ENCODE measurements around the gene SMYD3.

Gene SMYD3

DNA sequence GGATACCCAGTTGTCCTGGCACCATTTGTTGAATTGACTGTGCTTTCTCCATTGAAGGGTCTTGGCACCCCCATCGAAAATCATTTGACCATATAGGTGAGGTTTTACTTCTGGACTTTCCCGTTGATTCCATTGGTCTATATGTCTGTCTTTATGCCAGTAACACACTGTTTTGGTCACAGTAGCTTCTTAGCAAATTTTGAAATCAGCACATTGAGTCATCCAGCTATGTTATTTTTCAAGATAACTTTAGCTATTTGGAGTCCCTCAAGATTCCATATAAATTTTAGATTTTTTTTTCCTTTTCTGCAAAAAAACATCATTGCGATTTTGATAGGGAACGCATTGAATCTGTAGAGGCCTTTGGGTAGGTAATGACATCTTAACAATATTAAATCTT is 235.6 kb downstream of the SMYD3 start:
- DNase-seq (ENCODE audit: low read depth): no peak

DNA sequence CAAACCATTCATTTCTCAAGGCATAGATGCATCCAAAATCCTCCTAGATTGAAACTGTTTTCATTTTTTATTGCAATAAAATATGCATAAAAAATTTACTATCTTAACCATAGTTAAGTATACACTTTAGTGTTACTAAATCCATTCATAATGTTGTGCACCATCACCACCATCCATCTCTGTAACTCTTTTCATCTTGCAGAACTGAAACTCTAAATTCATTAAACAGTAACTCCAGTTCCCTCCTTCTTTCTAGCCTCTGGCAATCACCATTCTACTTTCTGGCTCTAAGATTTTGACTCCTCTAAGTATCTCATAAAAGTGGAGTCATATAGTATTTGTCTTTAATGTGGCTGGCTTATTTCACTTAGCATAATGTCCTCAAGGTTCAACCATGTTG is 236.8 kb downstream of the SMYD3 start:
- no peak for DNase-seq (ENCODE audit: low read depth)

DNA sequence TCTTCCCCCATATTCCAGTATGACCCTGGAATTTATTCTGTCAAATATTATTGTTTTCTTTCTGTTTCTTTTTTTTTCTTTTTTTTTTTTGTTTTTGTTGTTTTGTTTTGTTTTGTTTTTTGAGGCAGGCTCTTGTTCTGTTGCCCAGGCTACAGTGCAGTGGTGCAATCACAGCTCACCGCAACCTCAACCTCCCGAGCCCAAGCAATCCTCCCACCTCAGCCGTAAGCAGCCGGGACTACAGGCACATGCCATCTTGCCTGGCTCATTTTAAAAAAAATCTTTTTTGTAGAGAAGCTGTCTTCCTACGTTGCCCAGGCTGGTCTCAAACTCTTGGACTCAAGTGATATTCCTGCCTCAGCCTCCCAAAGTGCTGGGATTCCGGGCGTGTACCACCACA is 237.6 kb downstream of the SMYD3 start:
- no peak for DNase-seq (ENCODE audit: low read depth)

DNA sequence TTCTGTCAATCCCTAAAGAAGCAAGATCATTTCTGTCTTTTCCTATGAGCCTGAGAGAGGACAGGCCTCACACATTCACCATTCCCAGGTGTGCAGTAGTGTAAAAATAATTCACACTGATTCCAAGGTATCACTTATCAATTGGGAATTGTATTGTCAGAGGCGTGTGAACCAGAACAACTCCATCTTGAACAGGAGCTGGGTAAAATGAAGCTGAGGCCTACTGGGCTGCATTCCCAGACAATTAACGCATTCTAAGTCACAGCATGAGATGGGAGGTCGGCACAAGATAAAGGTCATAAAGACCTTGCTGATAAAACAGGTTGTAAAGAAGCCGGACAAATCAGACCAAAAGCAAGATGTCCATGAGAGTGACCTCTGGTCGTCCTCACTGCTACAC is 239.2 kb downstream of the SMYD3 start:
- no peak for DNase-seq (ENCODE audit: low read depth)

DNA sequence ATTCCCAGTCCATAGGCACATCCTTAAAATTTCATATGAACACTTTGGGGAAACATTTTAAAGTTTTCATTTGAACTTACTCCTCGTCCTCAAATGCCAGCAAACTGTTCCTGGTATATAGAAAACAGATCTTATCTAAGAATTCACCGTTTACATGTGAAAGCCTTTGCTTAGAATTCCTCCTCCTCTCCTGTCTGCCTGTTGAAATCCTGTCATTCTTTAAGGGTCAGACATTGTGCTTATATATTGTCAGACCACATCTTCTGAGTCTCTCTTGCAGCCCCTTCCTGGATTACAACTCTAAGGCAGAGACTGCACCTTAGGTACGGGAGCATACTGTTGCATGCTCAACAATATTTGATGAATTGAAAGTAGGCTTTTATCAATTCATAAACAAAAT is 239.7 kb downstream of the SMYD3 start:
- no peak for DNase-seq (ENCODE audit: low read depth)

DNA sequence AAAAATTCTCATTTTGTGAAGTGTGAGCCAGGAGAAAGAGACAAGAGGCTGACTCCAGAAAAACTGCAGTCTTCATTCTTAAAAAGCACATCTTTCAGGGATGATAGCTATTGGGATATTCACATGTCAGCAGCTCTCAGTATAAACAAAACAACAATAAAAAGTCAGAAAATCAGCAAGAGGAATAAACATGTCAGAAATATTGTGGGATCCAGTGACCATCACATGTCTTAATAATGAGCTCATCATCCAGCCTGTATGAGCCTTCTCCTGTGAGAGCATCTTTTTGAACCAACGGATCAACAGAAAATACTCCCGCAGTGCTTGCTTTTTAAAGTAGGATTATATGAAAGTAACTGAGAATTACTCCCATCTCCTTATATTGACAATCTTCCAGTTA is 241.6 kb downstream of the SMYD3 start:
- no peak for DNase-seq (ENCODE audit: low read depth)

DNA sequence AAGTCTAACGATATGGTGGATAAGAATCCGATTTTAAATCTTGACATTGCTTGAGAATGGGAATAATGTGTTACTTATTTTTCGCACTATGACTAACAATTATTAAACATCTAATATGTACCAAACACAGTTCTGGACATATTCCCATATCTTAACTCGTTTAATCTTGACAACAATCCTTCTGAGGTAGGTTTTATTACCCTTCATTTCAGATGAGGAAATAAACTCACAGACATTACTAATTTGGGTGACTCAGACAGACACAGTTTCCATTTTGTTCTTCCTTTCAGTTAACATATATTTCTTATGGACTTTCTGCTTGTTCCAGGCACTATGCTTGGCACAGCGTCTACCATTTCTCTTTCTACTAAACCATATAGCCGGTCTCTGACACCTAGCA is 244.8 kb downstream of the SMYD3 start:
- DNase-seq (ENCODE audit: low read depth): no peak

DNA sequence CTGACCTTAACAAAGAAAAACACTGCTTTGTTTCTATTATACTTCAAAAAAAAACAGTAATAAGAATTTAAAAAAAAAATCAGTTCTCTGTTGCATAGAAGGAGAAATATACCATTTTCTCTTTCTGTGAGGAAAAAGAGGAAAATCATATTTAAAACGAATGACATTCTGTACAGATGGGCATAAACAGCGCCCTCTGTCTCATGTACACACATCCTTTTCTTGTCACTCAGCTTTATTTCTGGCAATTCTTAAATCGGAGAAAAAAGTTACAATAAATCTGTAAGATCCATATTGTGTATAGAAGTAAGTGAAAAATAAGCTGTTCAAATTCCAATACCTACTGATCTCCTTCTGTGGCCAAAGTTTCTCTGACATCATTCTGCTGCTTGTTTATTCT is 245.4 kb downstream of the SMYD3 start:
- no peak for DNase-seq (ENCODE audit: low read depth)

DNA sequence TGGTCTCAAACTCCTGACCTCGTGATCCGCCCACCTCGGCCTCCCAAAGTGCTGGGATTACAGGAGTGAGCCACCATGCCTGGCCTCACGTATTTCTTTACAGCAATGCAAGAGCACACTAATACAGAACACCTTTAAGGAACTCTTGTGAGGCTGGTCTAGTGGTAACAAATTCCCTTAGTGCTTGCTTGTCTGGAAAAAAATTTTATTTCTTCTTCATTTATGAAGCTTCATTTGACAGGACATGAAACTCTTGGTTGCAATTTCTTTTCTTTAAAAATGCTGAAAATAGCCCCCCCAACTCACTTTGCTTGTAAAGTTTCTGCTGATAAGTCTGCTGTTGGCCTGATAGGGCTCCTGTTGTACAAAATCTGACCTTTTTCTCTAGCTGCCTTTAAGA is 248.8 kb downstream of the SMYD3 start:
- DNase-seq (ENCODE audit: low read depth): no peak

DNA sequence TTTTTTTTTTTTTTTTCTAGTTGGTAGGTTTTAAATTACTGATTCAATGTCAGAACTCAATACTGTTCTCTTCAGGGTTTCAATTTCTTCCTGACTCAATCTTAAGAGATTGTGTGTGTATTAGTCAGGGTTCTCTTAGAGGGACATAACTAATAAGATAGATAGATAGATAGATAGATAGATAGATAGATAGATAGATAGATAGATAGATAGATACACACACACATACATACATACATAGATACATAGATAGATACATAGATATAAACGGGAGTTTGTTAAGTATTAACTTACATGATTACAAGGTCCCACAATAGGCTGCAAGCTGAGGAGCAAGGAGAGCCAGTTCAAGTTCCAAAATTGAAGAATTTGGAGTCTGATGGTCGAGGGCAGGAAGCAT is 251.3 kb downstream of the SMYD3 start:
- no peak for DNase-seq (ENCODE audit: low read depth)

DNA sequence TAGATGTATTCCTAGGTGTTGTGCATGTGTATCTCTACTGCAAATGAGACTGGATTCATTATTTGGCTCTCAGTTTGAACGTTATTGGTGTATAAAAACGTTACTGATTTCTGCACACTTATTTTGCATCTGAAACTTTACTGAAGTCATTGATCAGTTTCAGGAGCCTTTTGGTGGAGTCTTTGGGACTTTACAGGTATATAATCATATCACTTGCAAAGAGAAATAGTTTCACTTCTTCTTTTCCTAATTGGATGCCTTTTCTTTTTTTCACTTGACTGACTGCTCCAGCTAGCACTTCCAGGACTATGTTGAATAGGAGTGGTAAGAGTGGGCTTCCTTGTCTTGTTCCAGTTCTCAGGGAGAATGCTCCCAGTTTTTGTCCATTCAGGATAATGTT is 252.2 kb downstream of the SMYD3 start:
- no peak for DNase-seq (ENCODE audit: low read depth)

DNA sequence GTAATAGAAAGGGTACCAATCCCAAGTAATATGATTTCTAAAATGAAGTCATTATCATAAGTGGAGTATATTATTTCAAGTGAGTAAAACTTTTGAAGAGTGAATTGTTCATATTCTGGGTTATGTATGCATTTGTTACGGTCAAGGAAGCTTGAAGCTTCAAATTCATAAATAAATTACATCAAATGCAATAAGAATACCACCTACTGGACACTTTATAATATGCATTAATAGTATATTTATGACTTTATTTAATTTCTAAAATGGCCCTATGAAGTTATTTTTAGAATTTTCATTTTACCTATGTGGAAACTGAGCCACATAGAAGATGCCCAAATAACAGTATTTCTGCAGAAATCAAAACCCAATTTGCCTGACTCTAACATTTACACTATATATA is 260.6 kb downstream of the SMYD3 start:
- DNase-seq (ENCODE audit: low read depth): no peak

DNA sequence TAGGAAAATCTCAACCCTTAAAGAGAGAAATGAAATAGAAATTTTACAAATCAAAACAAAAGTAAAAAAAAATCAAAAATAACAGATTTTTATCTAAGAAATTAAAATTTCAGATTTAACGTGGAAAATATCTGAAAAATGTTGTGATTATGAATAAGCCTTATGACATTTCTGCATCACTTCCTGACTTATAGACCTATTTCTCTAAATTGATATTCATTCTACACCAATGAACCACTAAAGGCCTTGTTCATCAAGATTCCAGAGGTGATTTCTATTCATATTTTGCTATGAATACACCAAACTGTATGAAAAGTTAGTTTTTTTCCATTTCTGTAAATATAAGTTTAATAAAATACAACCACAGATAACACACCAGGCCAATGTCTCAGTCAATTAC is 261.5 kb downstream of the SMYD3 start:
- DNase-seq (ENCODE audit: low read depth): no peak

DNA sequence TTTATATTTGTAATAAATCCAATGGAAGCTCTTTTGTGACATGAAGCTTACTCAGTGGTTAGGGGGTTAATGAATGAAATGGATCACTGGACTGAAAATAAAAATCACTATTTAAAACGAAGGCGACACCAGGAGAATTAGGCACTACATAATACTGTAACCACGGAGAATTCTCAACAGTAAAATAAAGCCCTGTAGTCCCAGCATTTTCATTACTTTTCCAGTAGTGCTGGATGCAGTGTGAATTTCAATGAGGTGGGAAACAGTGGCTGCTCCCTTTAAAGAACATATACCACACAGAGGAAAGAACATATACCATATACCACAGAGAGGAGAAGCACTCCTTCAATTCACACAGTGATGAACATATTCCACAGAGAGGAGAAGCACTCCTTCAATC is 275.0 kb downstream of the SMYD3 start:
- no peak for DNase-seq (ENCODE audit: low read depth)

DNA sequence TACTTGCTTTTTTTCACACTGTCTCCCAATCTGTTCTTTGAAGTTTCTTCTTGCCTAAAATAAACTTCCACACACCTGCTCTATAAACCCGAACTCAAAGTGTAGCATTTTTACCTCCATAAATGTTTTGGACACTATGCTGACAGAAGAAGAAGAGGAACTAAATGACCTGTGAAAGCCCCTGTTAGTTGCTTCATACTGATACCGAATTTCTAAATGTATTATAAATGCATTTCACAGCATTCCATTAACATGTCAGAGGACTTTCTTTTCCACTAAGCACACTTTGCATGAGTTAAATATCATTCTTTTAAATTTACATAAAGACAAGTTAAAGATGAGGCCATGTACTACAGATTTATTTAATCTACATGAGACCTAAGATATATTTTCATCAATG is 281.0 kb downstream of the SMYD3 start:
- DNase-seq (ENCODE audit: low read depth): no peak

DNA sequence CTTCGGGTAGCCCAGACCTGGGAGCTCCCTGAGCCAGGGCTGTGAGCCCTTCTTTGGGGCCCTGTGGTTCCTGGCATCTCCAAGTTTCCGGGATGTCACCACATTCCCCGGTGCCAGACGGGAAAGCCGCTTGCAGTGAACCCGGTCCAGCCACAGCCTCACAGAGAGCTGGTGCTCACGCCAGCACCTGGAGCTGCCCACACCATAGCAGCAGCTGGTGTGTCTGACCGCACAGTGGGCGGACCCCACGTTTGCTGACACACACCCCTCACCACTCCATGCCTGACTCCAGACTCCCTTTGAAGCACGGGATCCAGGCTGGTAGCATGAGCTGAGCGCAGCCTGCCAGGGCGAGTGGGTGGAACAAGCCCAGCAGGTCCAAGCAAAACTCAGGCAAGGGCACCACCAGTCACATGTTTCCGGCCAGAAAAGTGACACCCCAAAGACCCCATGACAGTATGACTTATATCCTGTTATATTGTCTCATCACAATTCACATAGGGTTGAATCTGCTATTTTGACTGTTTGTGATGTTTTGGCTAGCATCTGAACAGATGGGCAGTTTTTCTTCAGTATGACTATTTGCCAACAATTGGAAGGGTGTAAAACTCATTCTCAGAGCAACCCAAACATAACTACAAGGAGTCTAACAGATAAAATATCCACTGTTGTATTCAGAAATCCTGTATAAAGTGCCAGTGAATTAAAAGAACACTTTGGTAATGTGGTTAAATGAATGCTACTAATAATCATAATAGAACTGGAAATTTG is 285.4 kb downstream of the SMYD3 start:
- DNase-seq (ENCODE audit: low read depth): no peak

DNA sequence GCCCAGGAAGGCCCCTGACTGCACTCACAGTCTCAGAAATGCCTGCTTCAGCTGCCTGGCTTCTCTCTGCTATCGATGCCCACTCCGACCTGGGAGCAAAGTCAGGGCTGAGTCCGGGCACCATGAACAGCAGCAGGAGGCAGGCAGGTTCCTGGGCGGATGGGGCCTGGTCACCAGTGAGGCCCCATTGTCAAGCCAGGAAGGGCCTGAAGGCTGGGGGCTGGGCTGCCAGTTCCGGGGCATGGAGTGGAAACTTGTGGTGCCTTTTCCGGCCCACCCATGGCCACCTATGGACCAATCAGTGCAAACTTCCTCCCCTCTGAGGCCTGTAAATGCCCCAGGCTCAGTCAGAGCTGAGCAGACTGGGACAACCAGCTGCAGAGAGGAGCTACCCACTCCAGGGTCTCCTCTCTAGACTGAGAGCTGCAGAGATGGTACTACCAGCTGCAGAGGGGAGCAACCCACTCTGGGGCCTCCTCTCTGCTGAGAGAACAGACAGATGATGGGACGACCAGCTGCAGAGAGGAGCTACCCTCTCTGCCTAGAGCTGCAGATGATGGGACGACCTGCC is 286.5 kb downstream of the SMYD3 start:
- no peak for DNase-seq (ENCODE audit: low read depth)

DNA sequence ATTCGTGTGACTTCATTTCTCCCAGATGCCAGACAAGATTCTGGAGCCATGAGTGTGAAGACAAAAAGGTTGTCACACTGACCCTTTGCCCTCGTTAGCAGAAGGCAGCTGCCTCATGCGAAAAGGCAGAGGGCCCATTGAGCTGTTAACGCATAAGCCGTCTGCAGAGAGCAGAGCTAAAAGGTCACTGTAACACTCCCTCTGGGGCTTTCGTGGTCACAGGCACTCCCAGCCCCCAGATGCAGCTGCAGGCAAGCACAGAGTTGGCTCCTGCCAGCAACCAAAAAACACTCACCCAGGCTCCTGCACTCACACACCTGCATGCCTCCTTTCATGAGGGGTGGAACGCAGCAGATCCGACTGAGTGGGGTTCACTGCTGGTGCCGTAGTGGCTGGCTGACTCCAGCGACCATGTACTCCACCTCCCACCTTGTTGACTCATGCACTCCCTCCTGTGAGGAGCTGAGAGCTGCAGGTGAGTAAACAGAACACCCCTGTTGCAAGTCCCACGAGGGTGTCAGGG is 287.5 kb downstream of the SMYD3 start:
- DNase-seq (ENCODE audit: low read depth): no peak

DNA sequence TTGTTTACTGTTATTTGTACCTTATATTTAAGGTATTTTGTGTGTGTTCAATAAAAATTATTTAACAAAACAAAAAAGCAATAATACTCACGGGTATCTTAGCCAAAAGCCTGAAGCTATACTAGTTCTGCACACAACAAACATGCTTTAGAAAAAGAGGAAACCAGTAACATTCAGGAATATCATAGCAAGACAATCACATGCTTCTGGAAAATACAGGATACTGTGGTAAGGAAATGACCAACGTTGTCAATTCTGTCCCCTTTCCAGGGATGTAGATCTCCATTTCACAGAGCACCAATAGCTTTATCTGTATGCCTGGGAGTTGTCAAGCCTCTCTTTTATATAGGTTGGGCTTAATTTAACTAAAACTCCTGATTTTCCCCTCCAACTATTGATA is 288.4 kb downstream of the SMYD3 start:
- no peak for DNase-seq (ENCODE audit: low read depth)

DNA sequence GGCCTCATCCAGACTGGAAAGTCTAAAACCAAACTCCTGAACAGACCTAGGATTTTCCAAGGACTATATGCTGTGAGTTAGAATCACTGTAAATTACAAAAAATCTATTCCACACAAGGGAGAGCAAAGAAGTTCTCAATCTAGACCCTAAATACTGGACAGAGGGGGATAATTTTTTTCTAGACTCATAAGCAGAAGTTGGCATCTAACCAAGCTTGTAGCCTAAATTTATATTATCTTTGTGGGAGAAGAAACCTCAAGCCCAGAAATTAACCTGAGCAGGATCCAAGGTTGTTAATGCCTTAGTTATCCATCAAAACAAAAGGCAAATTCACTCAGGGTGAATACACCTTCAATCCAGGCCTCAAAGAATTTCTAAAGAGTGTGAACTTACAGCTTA is 290.2 kb downstream of the SMYD3 start:
- no peak for DNase-seq (ENCODE audit: low read depth)

DNA sequence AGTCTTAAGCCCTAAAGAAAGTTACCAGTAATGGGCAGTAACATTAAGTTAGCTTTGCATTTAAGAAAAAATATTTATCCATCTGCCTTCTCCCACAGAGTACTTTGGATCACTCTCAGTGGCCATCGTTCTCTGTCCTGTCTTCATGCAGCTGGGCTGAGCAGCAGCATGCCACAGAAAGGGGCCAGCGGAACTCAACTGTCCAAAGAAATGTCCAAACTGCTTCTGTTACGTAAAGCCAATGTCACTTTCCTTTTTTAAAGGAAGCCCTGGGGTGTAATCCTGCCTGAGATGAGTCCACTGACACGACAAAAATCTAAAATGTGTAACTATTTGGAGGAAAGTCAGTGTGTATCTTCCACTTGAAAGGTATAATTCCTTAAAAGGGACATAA is 291.6 kb downstream of the SMYD3 start:
- DNase-seq (ENCODE audit: low read depth): no peak

DNA sequence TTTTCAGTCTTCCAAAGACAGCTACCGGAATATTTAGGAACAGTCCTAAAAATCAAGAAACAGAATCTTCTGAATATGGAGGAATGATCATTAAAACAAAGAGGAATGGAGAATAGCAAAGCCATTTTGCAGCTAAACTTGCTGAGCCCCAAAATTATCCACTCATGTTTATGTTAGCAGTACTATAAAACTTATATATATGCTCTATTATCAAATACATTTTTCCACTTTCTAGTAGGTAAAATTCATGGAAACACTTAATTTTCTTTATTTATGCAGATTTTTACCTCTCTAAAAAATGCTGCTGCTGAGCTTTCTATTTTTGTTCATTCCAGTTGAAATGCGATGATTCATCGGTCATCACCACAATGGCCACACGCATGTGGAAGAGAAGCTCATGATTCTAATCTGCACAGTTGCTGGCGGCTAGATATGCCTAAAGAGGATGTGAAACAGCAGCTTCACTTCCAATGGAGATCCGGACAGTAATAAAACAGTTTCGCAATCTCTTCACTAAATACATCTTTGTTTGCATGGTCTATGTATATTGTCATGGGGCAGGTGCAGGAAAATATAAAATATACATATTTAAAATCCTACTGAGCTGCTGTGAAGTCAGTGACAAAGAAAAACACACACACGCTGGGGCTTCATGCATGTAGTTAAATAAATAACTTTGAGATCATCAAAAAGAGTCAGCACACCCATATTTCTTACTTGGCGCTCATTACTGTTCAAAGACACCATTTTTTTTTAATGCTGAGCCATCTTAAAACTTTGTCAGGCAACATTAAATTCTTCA is 292.2 kb downstream of the SMYD3 start:
- DNase-seq (ENCODE audit: low read depth): no peak

DNA sequence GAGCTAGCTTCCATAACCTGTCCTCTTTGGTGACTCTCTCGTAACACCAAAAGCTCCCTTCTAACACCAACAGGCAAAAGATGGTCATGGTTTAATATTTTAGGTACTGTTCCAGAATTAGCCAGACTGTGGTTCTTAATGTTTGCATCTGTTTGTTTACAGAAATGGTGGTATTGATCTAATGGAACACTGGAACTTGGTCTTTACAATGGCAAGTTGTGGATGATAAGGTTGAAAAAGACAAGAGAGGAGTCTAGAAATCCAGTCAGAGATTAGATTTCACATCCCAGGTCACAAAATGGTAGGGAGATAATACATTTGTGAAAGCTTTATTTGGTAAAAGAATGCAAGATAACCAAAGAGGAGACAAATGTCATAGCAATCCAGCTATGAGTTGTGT is 293.1 kb downstream of the SMYD3 start:
- no peak for DNase-seq (ENCODE audit: low read depth)

Data from activated T-cell treated with anti-CD3 and anti-CD28 coated beads for 48 hours (primary cell).